ENCODE measurements around the gene SLC39A7. TPM values are rescaled to one million over a fixed set of nuclear protein-coding genes. Genes with fewer than 3 reads are reported as not detected.

SLC39A7 gene
- total RNA-seq, 1 experiment from 2014 or later: 130 TPM

GRCh38 chr6:33174784-33175183 lies 25.9 kb upstream of the SLC39A7 start:
- Histone ChIP-seq H3K4me1 (ENCODE audit: control insufficient read depth in 1 of 2, insufficient read depth in 2 of 2, low read length in 2 of 2) (no peaks in the 10 kb centered on the region), H4K20me1 (ENCODE audit: insufficient read depth) (no peaks in the 10 kb centered on the region), H3K9ac (ENCODE audit: low read length) (no peak overlapping the region), H3K36me3 (ENCODE audit: control insufficient read depth in 1 of 2, insufficient read depth in 2 of 2, low read length in 2 of 2) (no peaks in the 10 kb centered on the region), H3K9me2 (ENCODE audit: insufficient read depth) (no peaks in the 10 kb centered on the region), H3K4me2 (ENCODE audit: low read length) (no peak overlapping the region), H3K27me3 (ENCODE audit: insufficient read depth, low read length) (no peaks in the 10 kb centered on the region), H3K9me3 (ENCODE audit: control insufficient read depth in 1 of 2, insufficient read depth in 1 of 2, low read depth in 1 of 2, low read length in 2 of 2) (no peaks in the 10 kb centered on the region), H3K27ac (ENCODE audit: low read depth, low read length) (no peak overlapping the region), H2AFZ (ENCODE audit: low read depth, low read length, poor library complexity, severe bottlenecking) (no peak overlapping the region), H3K79me2 (ENCODE audit: insufficient read depth, low read length) (no peaks in the 10 kb centered on the region), H3K4me3 (replicated peaks in 1 of 2; ENCODE audit: low read depth in 1 of 2, low read length in 2 of 2) (no peak overlapping the region)
- no peak for DNase-seq (ENCODE audit: low read depth, low spot score)
- ChIA-PET RAD21 (ENCODE audit: low non-redundant PET in 1 of 2, low total read pairs in 2 of 2, uncharacterized antibody in 2 of 2, unreplicated experiment in 2 of 2) (no interaction called here), CTCF (no interaction called here), POLR2A (no interaction called here)
- intact Hi-C loops (cut with micrococcal nuclease): no loop called here
- ATAC-seq: no peak
- BruUV-seq (replicated peaks): no TSS peak
- TF ChIP-seq EZH2phosphoT487 (IDR thresholded peaks at IDR 0.05; ENCODE audit: borderline replicate concordance) (no peak), ATF3 (IDR thresholded peaks at IDR 0.05) (no peak), YY1 (IDR thresholded peaks at IDR 0.05; ENCODE audit: extremely low read depth, insufficient replicate concordance, low read depth, low read length) (no peak), POLR2AphosphoS5 (IDR thresholded peaks at IDR 0.05; ENCODE audit: low read depth, low read length) (no peak), SRF (IDR thresholded peaks at IDR 0.05; ENCODE audit: low read depth) (no peak), ELF1 (IDR thresholded peaks at IDR 0.05; ENCODE audit: borderline replicate concordance, low read depth) (no peak), SIN3A (IDR thresholded peaks at IDR 0.05; ENCODE audit: low read depth) (no peak), MAX (IDR thresholded peaks at IDR 0.05) (no peak), EZH2 (IDR thresholded peaks at IDR 0.05) (no peak), REST (IDR thresholded peaks at IDR 0.05; ENCODE audit: low read depth) (no peak), CEBPB (IDR thresholded peaks at IDR 0.05; ENCODE audit: low read depth) (no peak)
